ENCODE data around the gene KRT33B.

The KRT33B gene

GRCh38 chr17:41415411-41415810 is 45.8 kb upstream of the KRT33B start:
- in situ Hi-C loops (cut with HindIII; ENCODE audit: low sequenced_read_pairs) = no loop called here
- H3K4me3 ChIP-seq (ENCODE audit: low read depth, low read length) = no peak overlapping the region
- TF ChIP-seq CTCF (IDR thresholded peaks at IDR 0.05; ENCODE audit: low read depth, low read length, missing control alignments) = no peak

GRCh38 chr17:41413982-41414381 is 44.4 kb upstream of the KRT33B start:
- no peak for TF ChIP-seq CTCF (IDR thresholded peaks at IDR 0.05; ENCODE audit: low read depth, low read length, missing control alignments)
- DNase-seq (ENCODE audit: low read depth) = no peak
- in situ Hi-C loops (cut with HindIII; ENCODE audit: low sequenced_read_pairs) = no loop called here
- no peak overlapping the region for H3K4me3 ChIP-seq (ENCODE audit: low read depth, low read length)

More at GRCh38 chr17:41415411-41415810, 45.8 kb upstream of the KRT33B start:
- no peak for DNase-seq (ENCODE audit: low read depth)

- in situ Hi-C loops (cut with HindIII; ENCODE audit: low sequenced_read_pairs) = no loop called here
- no peak for TF ChIP-seq CTCF (IDR thresholded peaks at IDR 0.05; ENCODE audit: low read depth, low read length, missing control alignments)
- DNase-seq (ENCODE audit: low read depth) = peak; percentile 37
- H3K4me3 ChIP-seq (ENCODE audit: low read depth, low read length) = no peak overlapping the region
Measured at GRCh38 chr17:41413353-41413957, 43.8 kb upstream of the KRT33B start.

- no peak overlapping the region for H3K4me3 ChIP-seq (ENCODE audit: low read depth, low read length)
- in situ Hi-C loops (cut with HindIII; ENCODE audit: low sequenced_read_pairs) = no loop called here
- TF ChIP-seq CTCF (IDR thresholded peaks at IDR 0.05; ENCODE audit: low read depth, low read length, missing control alignments) = no peak
- no peak for DNase-seq (ENCODE audit: low read depth)
Measured at GRCh38 chr17:41411072-41411840, 41.6 kb upstream of the KRT33B start.

- TF ChIP-seq CTCF (IDR thresholded peaks at IDR 0.05; ENCODE audit: low read depth, low read length, missing control alignments) = no peak
- H3K4me3 ChIP-seq (ENCODE audit: low read depth, low read length) = no peak overlapping the region
- in situ Hi-C loops (cut with HindIII; ENCODE audit: low sequenced_read_pairs) = no loop called here
- no peak for DNase-seq (ENCODE audit: low read depth)
Measured at GRCh38 chr17:41407226-41407625, 37.6 kb upstream of the KRT33B start.

GRCh38 chr17:41406205-41406604 is 36.6 kb upstream of the KRT33B start:
- in situ Hi-C loops (cut with HindIII; ENCODE audit: low sequenced_read_pairs) = no loop called here
- no peak for TF ChIP-seq CTCF (IDR thresholded peaks at IDR 0.05; ENCODE audit: low read depth, low read length, missing control alignments)
- no peak overlapping the region for H3K4me3 ChIP-seq (ENCODE audit: low read depth, low read length)
- DNase-seq (ENCODE audit: low read depth) = no peak
